ENCODE data around the gene HOXA13.

DNA sequence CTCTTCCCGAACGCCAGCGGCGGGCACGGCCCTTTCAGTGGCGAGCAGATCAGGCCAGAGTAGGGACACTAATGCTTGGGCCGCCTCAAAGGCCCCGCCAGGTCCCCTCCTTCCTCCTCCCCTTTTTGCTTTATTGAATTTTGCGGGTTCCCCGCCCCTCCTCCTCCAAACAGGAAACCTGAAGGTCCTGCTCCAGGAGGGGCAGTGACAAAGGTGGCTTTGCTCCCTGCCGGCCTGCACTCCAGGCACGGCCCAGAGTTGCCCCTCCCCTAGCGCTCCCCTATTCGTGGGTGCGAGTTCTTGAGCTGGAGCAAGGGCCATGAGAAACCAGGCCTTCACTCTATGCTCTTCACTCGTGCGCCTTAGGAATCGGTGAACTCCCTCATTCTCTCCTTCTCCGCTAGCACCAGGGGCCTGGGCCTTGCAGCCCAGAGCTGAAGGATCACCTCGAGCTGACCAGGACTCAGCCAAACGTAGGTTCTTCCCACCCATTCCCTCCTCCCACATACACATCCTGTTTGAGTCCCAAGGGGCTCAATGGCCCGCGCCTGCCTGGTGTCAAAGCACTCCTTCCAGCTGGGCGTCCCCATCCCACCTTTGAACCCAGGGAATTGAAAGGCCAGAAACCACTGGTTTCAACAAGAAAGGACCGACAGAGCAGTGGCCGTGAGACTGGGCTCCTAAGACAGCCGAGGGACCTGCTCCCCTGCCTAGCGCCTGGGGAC is 51.7 kb downstream of the HOXA13 start:
- TF ChIP-seq CTCF (IDR thresholded peaks at IDR 0.05): no peak
- no peak for TF ChIP-seq EP300 (IDR thresholded peaks at IDR 0.05)
- TF ChIP-seq POLR2A (IDR thresholded peaks at IDR 0.05; ENCODE audit: low read depth): no peak
